Measurements from ENCODE around the gene CLDN20.

DNA sequence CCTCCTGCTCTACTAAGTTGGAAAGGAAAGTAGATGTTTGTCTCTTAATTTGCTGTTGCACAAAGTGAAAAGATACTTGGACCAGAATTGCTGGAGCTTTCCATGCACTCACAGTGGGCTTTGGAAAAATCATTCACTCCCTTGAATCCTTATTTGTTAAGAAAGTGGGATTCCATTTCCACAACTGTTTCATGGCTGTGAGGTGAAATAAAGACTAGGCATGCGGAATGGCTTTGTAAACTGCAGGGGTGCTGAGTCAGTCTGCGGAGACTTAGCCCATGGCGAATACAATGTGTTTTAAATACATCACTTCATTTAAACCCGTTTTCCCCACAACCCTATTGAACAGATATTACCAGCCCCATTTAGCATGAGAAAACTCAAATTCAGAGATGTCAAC lies 36.8 kb upstream of the CLDN20 start:
- TF ChIP-seq, protein P1, sequence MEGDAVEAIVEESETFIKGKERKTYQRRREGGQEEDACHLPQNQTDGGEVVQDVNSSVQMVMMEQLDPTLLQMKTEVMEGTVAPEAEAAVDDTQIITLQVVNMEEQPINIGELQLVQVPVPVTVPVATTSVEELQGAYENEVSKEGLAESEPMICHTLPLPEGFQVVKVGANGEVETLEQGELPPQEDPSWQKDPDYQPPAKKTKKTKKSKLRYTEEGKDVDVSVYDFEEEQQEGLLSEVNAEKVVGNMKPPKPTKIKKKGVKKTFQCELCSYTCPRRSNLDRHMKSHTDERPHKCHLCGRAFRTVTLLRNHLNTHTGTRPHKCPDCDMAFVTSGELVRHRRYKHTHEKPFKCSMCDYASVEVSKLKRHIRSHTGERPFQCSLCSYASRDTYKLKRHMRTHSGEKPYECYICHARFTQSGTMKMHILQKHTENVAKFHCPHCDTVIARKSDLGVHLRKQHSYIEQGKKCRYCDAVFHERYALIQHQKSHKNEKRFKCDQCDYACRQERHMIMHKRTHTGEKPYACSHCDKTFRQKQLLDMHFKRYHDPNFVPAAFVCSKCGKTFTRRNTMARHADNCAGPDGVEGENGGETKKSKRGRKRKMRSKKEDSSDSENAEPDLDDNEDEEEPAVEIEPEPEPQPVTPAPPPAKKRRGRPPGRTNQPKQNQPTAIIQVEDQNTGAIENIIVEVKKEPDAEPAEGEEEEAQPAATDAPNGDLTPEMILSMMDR (IDR thresholded peaks at IDR 0.05): no peak
- TF ChIP-seq POLR2A (IDR thresholded peaks at IDR 0.05): no peak

Measured in lower leg skin (tissue), 3 donors.